ENCODE results near the gene ARHGEF9.

ARHGEF9 gene

GRCh38 chrX:63746715-63747114, 38.3 kb downstream of the ARHGEF9 start:
- H3K9me3 ChIP-seq: no peaks in the 10 kb centered on the region
- H3K4me3 ChIP-seq (ENCODE audit: low read depth in 1 of 2, low read length in 1 of 2): no peak overlapping the region
- TF ChIP-seq CTCF (IDR thresholded peaks at IDR 0.05): no peak
- no peak overlapping the region for H3K27ac ChIP-seq
- H3K36me3 ChIP-seq: no peaks in the 10 kb centered on the region
- H3K27me3 ChIP-seq: no peaks in the 10 kb centered on the region
- H3K4me1 ChIP-seq (ENCODE audit: control insufficient read depth in 1 of 2, insufficient read depth in 1 of 2, low read depth in 1 of 2, low read length in 1 of 2): no peaks in the 10 kb centered on the region

GRCh38 chrX:63746278-63746677, 38.7 kb downstream of the ARHGEF9 start:
- Histone ChIP-seq H3K4me3 (ENCODE audit: low read depth in 1 of 2, low read length in 1 of 2) (no peak overlapping the region), H3K27me3 (no peaks in the 10 kb centered on the region), H3K27ac (no peak overlapping the region), H3K9me3 (no peaks in the 10 kb centered on the region), H3K4me1 (ENCODE audit: control insufficient read depth in 1 of 2, insufficient read depth in 1 of 2, low read depth in 1 of 2, low read length in 1 of 2) (no peaks in the 10 kb centered on the region), H3K36me3 (no peaks in the 10 kb centered on the region)
- no peak for TF ChIP-seq CTCF (IDR thresholded peaks at IDR 0.05)

GRCh38 chrX:63744850-63745394, 40.1 kb downstream of the ARHGEF9 start:
- no peaks in the 10 kb centered on the region for H3K9me3 ChIP-seq
- H3K36me3 ChIP-seq: no peaks in the 10 kb centered on the region
- no peaks in the 10 kb centered on the region for H3K4me1 ChIP-seq (ENCODE audit: control insufficient read depth in 1 of 2, insufficient read depth in 1 of 2, low read depth in 1 of 2, low read length in 1 of 2)
- no peak overlapping the region for H3K27ac ChIP-seq
- H3K27me3 ChIP-seq: no peaks in the 10 kb centered on the region
- TF ChIP-seq CTCF (IDR thresholded peaks at IDR 0.05): no peak
- H3K4me3 ChIP-seq (ENCODE audit: low read depth in 1 of 2, low read length in 1 of 2): no peak overlapping the region

GRCh38 chrX:63743596-63743995, 41.4 kb downstream of the ARHGEF9 start:
- Histone ChIP-seq H3K36me3 (no peaks in the 10 kb centered on the region), H3K27me3 (no peaks in the 10 kb centered on the region), H3K27ac (no peak overlapping the region), H3K9me3 (no peaks in the 10 kb centered on the region), H3K4me1 (ENCODE audit: control insufficient read depth in 1 of 2, insufficient read depth in 1 of 2, low read depth in 1 of 2, low read length in 1 of 2) (no peaks in the 10 kb centered on the region), H3K4me3 (ENCODE audit: low read depth in 1 of 2, low read length in 1 of 2) (no peak overlapping the region)
- no peak for TF ChIP-seq CTCF (IDR thresholded peaks at IDR 0.05)

GRCh38 chrX:63740382-63740781, 44.6 kb downstream of the ARHGEF9 start:
- no peak overlapping the region for H3K4me3 ChIP-seq (ENCODE audit: low read depth in 1 of 2, low read length in 1 of 2)
- no peaks in the 10 kb centered on the region for H3K27me3 ChIP-seq
- TF ChIP-seq CTCF (IDR thresholded peaks at IDR 0.05): no peak

GRCh38 chrX:63739885-63740284, 45.1 kb downstream of the ARHGEF9 start:
- Histone ChIP-seq H3K27ac (no peak overlapping the region), H3K36me3 (no peaks in the 10 kb centered on the region), H3K4me1 (ENCODE audit: control insufficient read depth in 1 of 2, insufficient read depth in 1 of 2, low read depth in 1 of 2, low read length in 1 of 2) (no peaks in the 10 kb centered on the region), H3K9me3 (no peaks in the 10 kb centered on the region), H3K27me3 (no peaks in the 10 kb centered on the region), H3K4me3 (ENCODE audit: low read depth in 1 of 2, low read length in 1 of 2) (no peak overlapping the region)
- no peak for TF ChIP-seq CTCF (IDR thresholded peaks at IDR 0.05)

More at GRCh38 chrX:63740382-63740781, 44.6 kb downstream of the ARHGEF9 start:
- Histone ChIP-seq H3K9me3 (no peaks in the 10 kb centered on the region), H3K36me3 (no peaks in the 10 kb centered on the region), H3K4me1 (ENCODE audit: control insufficient read depth in 1 of 2, insufficient read depth in 1 of 2, low read depth in 1 of 2, low read length in 1 of 2) (no peaks in the 10 kb centered on the region), H3K27ac (no peak overlapping the region)

Measured in neutrophil (primary cell).